Gastroesophageal sphincter (tissue), 3 donors: Measurements from ENCODE around the gene ANGEL2.

ENCODE experiments used
- EP300 ChIP-seq: sonication (generic); formaldehyde crosslinking; IDR thresholded peaks from one replicate; pipeline ENCODE4 v1.6.1; 2017; ENCODE audit warnings: antibody characterized with exemption, mild to moderate bottlenecking
- POLR2A ChIP-seq, 2 donors: fragments of 450-650 bp; IDR thresholded peaks; one replicate each; pipeline ENCODE4 v1.6.1; 2017; ENCODE audit warnings: antibody characterized with exemption in 2 of 2, mild to moderate bottlenecking in 2 of 2, moderate library complexity in 1 of 2
- POLR2AphosphoS5 ChIP-seq: sonication (generic); formaldehyde crosslinking; IDR thresholded peaks from one replicate; pipeline ENCODE4 v1.6.1; 2017; ENCODE audit warnings: antibody characterized with exemption
- TF ChIP-seq, protein P1 (sequence below), 4 experiments: fragments of 200-600 bp in 2 of 4; fragments of 450-650 bp in 2 of 4; sonication (generic) in 1 of 4; IDR thresholded peaks; one replicate each; pipeline ENCODE4 v1.5.1; 2017 to 2019; ENCODE audit warnings: antibody characterized with exemption in 4 of 4, mild to moderate bottlenecking in 2 of 4, moderate library complexity in 2 of 4

DNA sequence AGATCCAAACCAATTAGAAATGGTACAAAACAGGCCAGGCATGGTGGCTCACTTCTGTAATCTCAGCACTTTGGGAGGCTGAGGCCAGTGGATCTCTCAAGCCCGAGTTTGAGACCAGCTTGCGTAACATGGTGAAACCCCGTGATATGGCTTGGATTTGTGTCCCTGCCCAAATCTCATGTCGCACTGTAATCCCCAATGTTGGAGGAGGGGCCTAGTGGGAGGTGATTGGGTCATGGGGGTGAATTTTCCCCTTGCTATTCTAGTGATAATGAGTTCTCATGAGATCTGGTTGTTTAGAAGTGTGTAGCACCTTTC lies 72.3 kb downstream of the ANGEL2 start:
- TF ChIP-seq POLR2A (IDR thresholded peaks at IDR 0.05), result no peak
- TF ChIP-seq, protein P1, sequence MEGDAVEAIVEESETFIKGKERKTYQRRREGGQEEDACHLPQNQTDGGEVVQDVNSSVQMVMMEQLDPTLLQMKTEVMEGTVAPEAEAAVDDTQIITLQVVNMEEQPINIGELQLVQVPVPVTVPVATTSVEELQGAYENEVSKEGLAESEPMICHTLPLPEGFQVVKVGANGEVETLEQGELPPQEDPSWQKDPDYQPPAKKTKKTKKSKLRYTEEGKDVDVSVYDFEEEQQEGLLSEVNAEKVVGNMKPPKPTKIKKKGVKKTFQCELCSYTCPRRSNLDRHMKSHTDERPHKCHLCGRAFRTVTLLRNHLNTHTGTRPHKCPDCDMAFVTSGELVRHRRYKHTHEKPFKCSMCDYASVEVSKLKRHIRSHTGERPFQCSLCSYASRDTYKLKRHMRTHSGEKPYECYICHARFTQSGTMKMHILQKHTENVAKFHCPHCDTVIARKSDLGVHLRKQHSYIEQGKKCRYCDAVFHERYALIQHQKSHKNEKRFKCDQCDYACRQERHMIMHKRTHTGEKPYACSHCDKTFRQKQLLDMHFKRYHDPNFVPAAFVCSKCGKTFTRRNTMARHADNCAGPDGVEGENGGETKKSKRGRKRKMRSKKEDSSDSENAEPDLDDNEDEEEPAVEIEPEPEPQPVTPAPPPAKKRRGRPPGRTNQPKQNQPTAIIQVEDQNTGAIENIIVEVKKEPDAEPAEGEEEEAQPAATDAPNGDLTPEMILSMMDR (IDR thresholded peaks at IDR 0.05), result no peak
- no peak for TF ChIP-seq POLR2AphosphoS5
- TF ChIP-seq EP300, result no peak
